ENCODE results near the gene AGAP3. TPM values are rescaled to one million over a fixed set of nuclear protein-coding genes. Genes with fewer than 3 reads are reported as not detected.

AGAP3 gene
- total RNA-seq, 1 donor from 2014 or later, result 7.4 TPM

DNA sequence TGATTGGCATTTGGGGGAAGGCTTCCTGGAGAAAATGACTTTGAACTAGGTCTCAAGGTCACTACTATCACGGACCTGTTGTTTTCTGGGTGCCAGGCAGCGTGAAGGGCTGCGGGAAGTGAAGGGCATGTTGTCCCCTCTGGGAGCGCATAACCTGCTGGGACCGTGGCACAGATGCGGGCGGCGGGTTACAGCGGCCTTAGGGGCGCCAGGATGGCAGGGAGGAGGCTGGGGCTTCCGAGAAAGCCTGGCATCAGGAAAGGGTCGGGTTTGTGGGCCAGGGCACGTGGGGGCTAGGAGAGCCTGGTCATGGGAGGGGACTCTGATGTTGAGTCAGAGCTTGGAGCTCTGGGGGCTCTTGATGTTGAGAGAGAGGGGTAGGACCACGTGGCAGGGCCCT is 20.8 kb upstream of the AGAP3 start:
- ATAC-seq (ENCODE audit: low read depth) (no peak), DNase-seq (no peak)
- CTCF ChIA-PET, result no interaction called here
- H3K4me1 Mint-ChIP-seq, result peaks cover 12% of the 10 kb centered on the region
- intact Hi-C loops (cut with micrococcal nuclease), result no loop called here
- TF ChIP-seq, protein P1, sequence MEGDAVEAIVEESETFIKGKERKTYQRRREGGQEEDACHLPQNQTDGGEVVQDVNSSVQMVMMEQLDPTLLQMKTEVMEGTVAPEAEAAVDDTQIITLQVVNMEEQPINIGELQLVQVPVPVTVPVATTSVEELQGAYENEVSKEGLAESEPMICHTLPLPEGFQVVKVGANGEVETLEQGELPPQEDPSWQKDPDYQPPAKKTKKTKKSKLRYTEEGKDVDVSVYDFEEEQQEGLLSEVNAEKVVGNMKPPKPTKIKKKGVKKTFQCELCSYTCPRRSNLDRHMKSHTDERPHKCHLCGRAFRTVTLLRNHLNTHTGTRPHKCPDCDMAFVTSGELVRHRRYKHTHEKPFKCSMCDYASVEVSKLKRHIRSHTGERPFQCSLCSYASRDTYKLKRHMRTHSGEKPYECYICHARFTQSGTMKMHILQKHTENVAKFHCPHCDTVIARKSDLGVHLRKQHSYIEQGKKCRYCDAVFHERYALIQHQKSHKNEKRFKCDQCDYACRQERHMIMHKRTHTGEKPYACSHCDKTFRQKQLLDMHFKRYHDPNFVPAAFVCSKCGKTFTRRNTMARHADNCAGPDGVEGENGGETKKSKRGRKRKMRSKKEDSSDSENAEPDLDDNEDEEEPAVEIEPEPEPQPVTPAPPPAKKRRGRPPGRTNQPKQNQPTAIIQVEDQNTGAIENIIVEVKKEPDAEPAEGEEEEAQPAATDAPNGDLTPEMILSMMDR (IDR thresholded peaks at IDR 0.05), result no peak
- POLR2A ChIA-PET, result no interaction called here
- no peak overlapping the region for H3K4me3 Mint-ChIP-seq
- H3K27ac Mint-ChIP-seq, result no peak overlapping the region
- no peaks in the 10 kb centered on the region for H3K9me3 Mint-ChIP-seq
- H3K36me3 Mint-ChIP-seq (ENCODE audit: low read depth), result peaks cover 48% of the 10 kb centered on the region
- no peaks in the 10 kb centered on the region for H3K27me3 Mint-ChIP-seq

DNA sequence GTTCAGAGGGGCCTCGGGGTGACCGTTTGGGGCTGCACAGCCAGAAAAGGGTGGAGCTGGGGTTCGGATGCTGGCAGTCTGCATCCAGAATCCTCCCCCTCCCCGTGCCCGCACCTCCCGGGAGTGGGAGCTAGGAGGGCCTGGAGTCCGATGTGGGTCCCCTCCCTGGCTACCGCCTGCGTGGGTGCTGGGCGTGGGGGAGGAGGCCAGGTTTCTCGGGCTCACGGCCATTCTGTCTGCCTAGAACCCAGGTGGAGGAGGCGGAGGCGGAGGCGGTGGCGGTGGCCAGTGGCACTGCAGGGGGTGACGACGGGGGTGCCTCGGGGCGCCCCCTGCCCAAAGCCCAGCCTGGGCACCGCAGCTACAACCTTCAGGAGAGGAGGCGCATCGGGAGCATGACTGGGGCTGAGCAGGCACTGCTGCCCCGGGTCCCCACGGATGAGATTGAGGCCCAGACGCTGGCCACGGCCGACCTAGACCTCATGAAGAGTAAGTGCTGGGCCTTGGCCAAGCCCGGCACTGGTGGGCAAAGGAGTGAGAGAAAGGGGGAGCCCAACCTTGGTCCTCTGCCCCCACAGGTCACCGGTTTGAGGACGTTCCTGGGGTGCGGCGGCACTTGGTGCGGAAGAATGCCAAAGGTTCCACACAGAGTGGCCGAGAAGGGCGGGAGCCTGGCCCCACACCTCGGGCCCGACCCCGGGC is 19.9 kb upstream of the AGAP3 start:
- H3K36me3 Mint-ChIP-seq (ENCODE audit: low read depth), result peaks cover 55% of the 10 kb centered on the region

DNA sequence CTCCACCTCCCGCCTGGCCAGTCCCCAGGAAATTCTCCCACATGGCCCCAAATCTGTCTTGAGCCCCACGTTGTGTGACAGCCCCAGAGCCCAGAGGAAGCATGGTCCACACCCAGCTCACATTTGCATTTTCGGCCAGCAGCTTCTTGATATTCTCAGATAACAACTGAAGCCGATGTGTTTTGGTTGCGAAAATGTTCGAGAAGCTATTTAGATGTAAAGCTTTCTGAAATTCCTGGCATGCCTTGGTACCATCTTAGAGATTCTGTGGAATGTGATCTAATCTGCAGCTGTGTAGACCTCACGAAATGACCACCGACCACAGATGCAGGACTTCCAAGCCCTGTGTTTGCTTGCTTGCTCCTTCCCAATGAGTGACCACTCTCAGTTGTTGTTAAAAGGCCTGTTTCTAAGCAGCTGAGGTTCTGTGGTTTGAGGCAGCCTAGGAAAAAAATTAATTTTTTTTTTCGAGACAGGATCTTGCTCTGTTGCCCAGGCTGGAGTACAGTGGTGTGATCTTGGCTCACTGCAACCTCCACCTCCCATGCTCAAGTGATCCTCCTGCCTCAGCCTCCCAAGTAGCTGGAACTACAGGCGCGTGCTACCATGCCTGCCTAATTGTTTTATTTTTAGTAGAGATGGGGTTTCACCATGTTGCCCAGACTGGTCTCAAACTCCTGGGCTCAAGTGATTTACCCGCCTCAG is 18.1 kb upstream of the AGAP3 start:
- ChIA-PET POLR2A (interaction anchor here (1.4 kb wide), 1 partner anchor 40 kb away, joined by 3 read pairs; the partner anchor contains the start of gene ABCB8), CTCF (no interaction called here)
- H3K36me3 Mint-ChIP-seq (ENCODE audit: low read depth), result peaks cover 63% of the 10 kb centered on the region
- ATAC-seq (ENCODE audit: low read depth) (no peak), DNase-seq (no peak)
- H3K9me3 Mint-ChIP-seq, result no peaks in the 10 kb centered on the region
- H3K27me3 Mint-ChIP-seq, result no peaks in the 10 kb centered on the region
- intact Hi-C loops (cut with micrococcal nuclease), result no loop called here
- TF ChIP-seq, protein P1 (IDR thresholded peaks at IDR 0.05), result no peak
- no peak overlapping the region for H3K4me3 Mint-ChIP-seq
- H3K4me1 Mint-ChIP-seq, result no peaks in the 10 kb centered on the region
- no peak overlapping the region for H3K27ac Mint-ChIP-seq

More for the DNA sequence above, 19.9 kb upstream of the AGAP3 start:
- Mint-ChIP-seq H3K27me3 (no peaks in the 10 kb centered on the region), H3K4me1 (peaks cover 3% of the 10 kb centered on the region), H3K4me3 (no peak overlapping the region), H3K27ac (no peak overlapping the region), H3K9me3 (no peaks in the 10 kb centered on the region)
- POLR2A ChIA-PET, result no interaction called here
- DNase-seq (no peak), ATAC-seq (ENCODE audit: low read depth) (no peak)
- TF ChIP-seq, protein P1 (IDR thresholded peaks at IDR 0.05), result no peak
- intact Hi-C loops (cut with micrococcal nuclease), result no loop called here
- CTCF ChIA-PET, result no interaction called here

DNA sequence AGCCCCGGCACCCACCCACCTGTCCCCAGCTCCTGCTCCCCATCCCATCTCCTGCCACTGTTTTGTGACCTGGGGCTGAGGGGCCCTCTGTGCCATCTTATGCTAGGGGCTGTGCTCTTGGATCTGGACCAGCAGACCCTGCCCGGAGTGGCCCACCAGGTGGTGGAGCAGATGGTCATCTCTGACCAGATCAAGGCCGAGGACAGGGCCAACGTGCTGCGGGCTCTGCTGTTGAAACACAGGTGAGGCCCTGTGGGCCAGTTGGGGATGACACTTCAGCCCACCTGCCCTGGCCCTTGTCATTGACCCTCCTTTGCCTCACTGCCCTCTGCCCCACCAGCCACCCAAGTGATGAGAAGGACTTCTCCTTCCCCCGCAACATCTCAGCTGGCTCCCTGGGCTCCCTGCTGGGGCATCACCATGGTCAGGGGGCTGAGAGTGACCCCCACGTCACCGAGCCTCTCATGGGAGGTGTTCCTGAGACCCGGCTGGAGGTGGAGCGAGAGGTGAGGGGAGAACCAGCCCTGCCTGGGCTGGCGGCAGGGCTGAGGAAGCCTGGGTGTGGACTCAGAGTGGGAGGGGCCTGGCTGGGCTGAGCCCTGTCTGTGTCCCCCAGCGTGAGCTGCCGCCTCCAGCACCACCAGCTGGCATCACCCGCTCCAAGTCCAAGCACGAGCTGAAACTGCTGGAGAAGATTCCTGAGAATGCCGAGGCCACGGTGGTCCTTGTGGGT is 16.3 kb upstream of the AGAP3 start:
- DNase-seq (no peak), ATAC-seq (ENCODE audit: low read depth) (no peak)
- intact Hi-C loops (cut with micrococcal nuclease), result no loop called here
- Mint-ChIP-seq H3K4me3 (no peak overlapping the region), H3K4me1 (no peaks in the 10 kb centered on the region), H3K9me3 (no peaks in the 10 kb centered on the region), H3K27me3 (no peaks in the 10 kb centered on the region), H3K27ac (no peak overlapping the region), H3K36me3 (ENCODE audit: low read depth) (peaks cover 65% of the 10 kb centered on the region)
- POLR2A ChIA-PET, result no interaction called here
- CTCF ChIA-PET, result no interaction called here
- TF ChIP-seq, protein P1 (IDR thresholded peaks at IDR 0.05), result no peak

DNA sequence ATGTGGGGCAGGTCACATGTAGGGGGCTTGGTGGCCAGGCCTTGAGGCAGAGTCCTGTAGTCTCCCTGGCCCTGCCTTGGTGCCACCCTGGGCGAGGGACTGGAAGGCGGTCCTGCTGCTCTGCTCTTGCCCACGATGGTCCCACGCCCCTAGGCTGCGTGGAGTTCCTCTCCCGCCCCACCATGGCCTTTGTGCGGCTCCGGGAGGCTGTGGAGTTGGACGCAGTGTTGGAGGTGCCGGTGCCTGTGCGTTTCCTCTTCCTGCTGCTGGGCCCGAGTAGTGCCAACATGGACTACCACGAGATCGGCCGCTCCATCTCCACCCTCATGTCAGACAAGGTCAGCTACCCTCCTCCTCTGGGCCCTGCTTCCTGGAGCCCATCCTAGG is 15.7 kb upstream of the AGAP3 start:
- peaks cover 63% of the 10 kb centered on the region for H3K36me3 Mint-ChIP-seq (ENCODE audit: low read depth)
- CTCF ChIA-PET, result no interaction called here
- no peaks in the 10 kb centered on the region for H3K9me3 Mint-ChIP-seq
- no peaks in the 10 kb centered on the region for H3K27me3 Mint-ChIP-seq
- no peak overlapping the region for H3K27ac Mint-ChIP-seq
- ATAC-seq (ENCODE audit: low read depth), result no peak
- H3K4me1 Mint-ChIP-seq, result no peaks in the 10 kb centered on the region
- intact Hi-C loops (cut with micrococcal nuclease), result no loop called here
- no peak for DNase-seq
- TF ChIP-seq, protein P1 (IDR thresholded peaks at IDR 0.05), result no peak
- no peak overlapping the region for H3K4me3 Mint-ChIP-seq
- POLR2A ChIA-PET, result no interaction called here

All from activated B cell treated with CpG ODN at 0.5 μM for 24 hours (primary cell).